HG03159 (cell line): ENCODE data around the gene WTAP.
"Not testable (repeated sequence)": the region's sequence is repeated elsewhere in the genome, so short reads cannot be mapped to it uniquely, and the experiment has no call there.

Experiments used
- ATAC-seq: cut with Tn5 transposase; IDR thresholded peaks from one replicate; pipeline ENCODE4 v1.9.1; 2021; ENCODE audit warnings: mild to moderate bottlenecking, moderate library complexity; ENCODE audit not compliant: unreplicated experiment

The WTAP gene

GRCh38 chr6:159693128-159693893 is 34.0 kb upstream of the WTAP start, which contains the start of gene SOD2:
Gene SOD2 (minus strand): TSS chr6:159693241. CDS start chr6:159693167, 74 bp downstream.
- ATAC-seq, result peak; percentile 77

GRCh38 chr6:159693894-159694545 is 33.3 kb upstream of the WTAP start:
- peak; percentile 1 for ATAC-seq

- ATAC-seq, result no peak
Observed at GRCh38 chr6:159695984-159696383, 31.3 kb upstream of the WTAP start.

GRCh38 chr6:159700970-159701369 is 26.3 kb upstream of the WTAP start:
- ATAC-seq, result no peak

- no peak for ATAC-seq
Observed at GRCh38 chr6:159701413-159701999, 25.8 kb upstream of the WTAP start.

GRCh38 chr6:159710603-159711002 is 16.7 kb upstream of the WTAP start:
- ATAC-seq, result not testable (repeated sequence)

- ATAC-seq, result not testable (repeated sequence)
Observed at GRCh38 chr6:159712389-159712788, 14.9 kb upstream of the WTAP start.

GRCh38 chr6:159713984-159714383 is 13.3 kb upstream of the WTAP start:
- no peak for ATAC-seq

- ATAC-seq, result no peak
Observed at GRCh38 chr6:159714404-159714803, 12.9 kb upstream of the WTAP start.

- no peak for ATAC-seq
Observed at GRCh38 chr6:159715166-159715565, 12.1 kb upstream of the WTAP start.

GRCh38 chr6:159715605-159716004 is 11.7 kb upstream of the WTAP start:
- ATAC-seq, result no peak

GRCh38 chr6:159716247-159717096 is 10.8 kb upstream of the WTAP start:
- no peak for ATAC-seq

- ATAC-seq, result no peak
Observed at GRCh38 chr6:159718634-159719033, 8.7 kb upstream of the WTAP start.

GRCh38 chr6:159719287-159719686 is 8.0 kb upstream of the WTAP start:
- ATAC-seq, result no peak

GRCh38 chr6:159720708-159721107 is 6.6 kb upstream of the WTAP start:
- ATAC-seq, result no peak

- ATAC-seq, result not testable (repeated sequence)
Observed at GRCh38 chr6:159721981-159722380, 5.3 kb upstream of the WTAP start.

GRCh38 chr6:159722655-159723054 is 4.7 kb upstream of the WTAP start:
- ATAC-seq, result no peak

- no peak for ATAC-seq
Observed at GRCh38 chr6:159723259-159723658, 4.0 kb upstream of the WTAP start.

- no peak for ATAC-seq
Observed at GRCh38 chr6:159724778-159725177, 2.5 kb upstream of the WTAP start.

GRCh38 chr6:159725208-159725607 is 2.1 kb upstream of the WTAP start:
- not testable (repeated sequence) for ATAC-seq
